Heart right ventricle (tissue), 16 donors: Measurements from ENCODE around the gene PHACTR2. TPM values are rescaled to one million over a fixed set of nuclear protein-coding genes. Genes with fewer than 3 reads are reported as not detected.

Source experiments
- ATAC-seq, 8 donors: fragments of 200-7000 bp; cut with Tn5 transposase; one replicate each; pipeline ENCODE4 v1.9.1; 2020; ENCODE audit warnings: mild to moderate bottlenecking in 8 of 8, moderate library complexity in 8 of 8, moderate number of reproducible peaks in 1 of 8
- DNase-seq, 2 donors: peaks; one replicate each; pipeline ENCODE4 v3.0.0-alpha.2; 2020
- H3K27ac ChIP-seq, 10 donors: fragments of 200-600 bp; sonication (generic) in 2 of 10; one replicate each; pipeline versions ENCODE4 v1.5.0 to v1.8.0; 2020 to 2022; ENCODE audit warnings: mild to moderate bottlenecking in 3 of 10
- H3K27me3 ChIP-seq, 7 donors: fragments of 200-600 bp; one replicate each; pipeline ENCODE4 v1.8.0; 2021 to 2022; ENCODE audit warnings: mild to moderate bottlenecking in 2 of 7
- H3K36me3 ChIP-seq, 9 donors: fragments of 200-600 bp; sonication (generic) in 1 of 9; one replicate each; pipeline versions ENCODE4 v1.5.0 to v1.8.0; 2020 to 2022; ENCODE audit warnings: mild to moderate bottlenecking in 2 of 9
- H3K4me1 ChIP-seq, 9 donors: fragments of 200-600 bp; sonication (generic) in 1 of 9; one replicate each; pipeline versions ENCODE4 v1.5.0 to v1.8.0; 2020 to 2022; ENCODE audit warnings: mild to moderate bottlenecking in 4 of 9
- H3K4me3 ChIP-seq, 10 donors: fragments of 200-600 bp; sonication (generic) in 2 of 10; one replicate each; pipeline versions ENCODE4 v1.5.0 to v1.8.0; 2020 to 2022; ENCODE audit warnings: mild to moderate bottlenecking in 7 of 10, moderate library complexity in 2 of 10
- H3K9me3 ChIP-seq, 11 donors: fragments of 200-600 bp in 10 of 11; sonication (generic) in 2 of 11; one replicate each; pipeline versions ENCODE4 v1.5.0 to v1.8.0; 2013 to 2022; ENCODE audit warnings: mild to moderate bottlenecking in 2 of 11, control low read depth in 1 of 11, moderate library complexity in 1 of 11
- WGBS, 2 donors: extraction: QIAGEN DNeasy Blood & Tissue Kit; methylation state at CpG; one replicate each; pipeline ENCODE4 v1.1.7; 2013; ENCODE audit warnings: inconsistent platforms in 1 of 2; 5-methylcytosine and 5-hydroxymethylcytosine counted together
- intact Hi-C, 10 donors: fragments of 100-400 bp; cut with DNase I; formaldehyde crosslinking; loops; one replicate each; pipeline versions ENCODE4 v1.11.1 to v1.14.2; 2022
- polyA plus RNA-seq, 2 donors: library from polyadenylated mRNA; stranded (reverse); fragments of 200-250 nt; gene quantifications; one replicate each; pipeline ENCODE4 v1.2.3, GENCODE V29; 2013
- total RNA-seq, 10 donors: library from RNA; stranded (reverse); fragmentation: NEBNext Ultra II Directional in 3 of 10; extraction: Animal tissue kit (Norgen Biotek cat#: 25700) in 3 of 10; gene quantifications; one replicate each; pipeline versions ENCODE4 v1.2.1 to v1.2.4, GENCODE V29; 2021 to 2023
- TF ChIP-seq, protein P1 (sequence below), 9 donors: fragments of 200-600 bp; sonication (generic) in 2 of 9; IDR thresholded peaks; one replicate each; pipeline versions ENCODE4 v1.5.0 to v1.8.0; 2021 to 2022; ENCODE audit warnings: antibody characterized with exemption in 9 of 9, mild to moderate bottlenecking in 5 of 9, moderate library complexity in 1 of 9
- donor health status: Arrhythmogenic right ventricular cardiomyopathy.
- donor health status: ischemic (EF 13 %, LVEDD 7.1; RV severe dilation, severe dysfunction).
- donor health status: healthy with polysubstance abuse.
- donor health status: DM: no; HTN: yes; CAD: no.
- donor health status: DM: no; HTN: no; CAD: no.
- donor health status: ischemic (EF 25% LVEDD 6.9; RV normal size, moderate dysfunction).
- donor health status: ischemic (EF 25% LVEDD 5.7; RV mildly dilated, moderate dysfunction).
- donor health status: healthy.
- donor health status: DM: yes; HTN: yes; CAD: no.
- donor health status: Ischemic cardiomyopathy.
- donor health status: ischemic (EF 35%, LVEDD 5.7; RV mildly dilated, moderate dysfunction).
- donor health status: nonischemic (EF 11% LVEDD 7.7; RV severe dilation, severe dysfunction).
- donor health status: DM: yes; HTN: yes; CAD: no.
- donor health status: PGD.
- donor health status: ischemic (EF 29% LVEDD 5.4; RV normal size, mild dysfunction).
- donor health status: nonischemic (EF 23%, LVEDD 6.1; RV moderate dilation, normal function).

Gene PHACTR2
- total and polyA plus RNA-seq, 12 donors: 6.5 to 96.3 (median 70.2) TPM

DNA sequence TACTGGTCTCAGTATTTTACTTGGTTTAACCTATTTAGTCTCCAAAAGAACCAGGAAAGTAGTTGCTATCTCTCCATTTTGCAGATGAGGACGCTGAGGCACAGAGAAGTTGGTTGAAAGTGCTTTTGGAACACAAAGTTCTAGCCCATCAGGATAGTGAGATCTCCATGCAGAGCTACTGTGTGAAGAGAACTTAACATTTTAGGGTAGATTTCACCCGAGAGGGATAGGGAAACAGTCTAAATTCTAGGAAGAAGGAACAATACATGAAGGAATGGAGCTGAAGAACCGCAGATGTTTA is 65.1 kb downstream of the PHACTR2 start:
- Histone ChIP-seq H3K27me3 (no peaks in the 10 kb centered on the region), H3K27ac (peak overlapping the region; percentile 31 to 85 (median 72)), H3K9me3 (no peaks in the 10 kb centered on the region), H3K36me3 (no peaks in the 10 kb centered on the region), H3K4me1 (peaks cover 21 to 96% (median 75%) of the 10 kb centered on the region in 9 donors), H3K4me3 (peak overlapping the region in 2 of 10 donors; percentile 15 to 22)
- TF ChIP-seq, protein P1, sequence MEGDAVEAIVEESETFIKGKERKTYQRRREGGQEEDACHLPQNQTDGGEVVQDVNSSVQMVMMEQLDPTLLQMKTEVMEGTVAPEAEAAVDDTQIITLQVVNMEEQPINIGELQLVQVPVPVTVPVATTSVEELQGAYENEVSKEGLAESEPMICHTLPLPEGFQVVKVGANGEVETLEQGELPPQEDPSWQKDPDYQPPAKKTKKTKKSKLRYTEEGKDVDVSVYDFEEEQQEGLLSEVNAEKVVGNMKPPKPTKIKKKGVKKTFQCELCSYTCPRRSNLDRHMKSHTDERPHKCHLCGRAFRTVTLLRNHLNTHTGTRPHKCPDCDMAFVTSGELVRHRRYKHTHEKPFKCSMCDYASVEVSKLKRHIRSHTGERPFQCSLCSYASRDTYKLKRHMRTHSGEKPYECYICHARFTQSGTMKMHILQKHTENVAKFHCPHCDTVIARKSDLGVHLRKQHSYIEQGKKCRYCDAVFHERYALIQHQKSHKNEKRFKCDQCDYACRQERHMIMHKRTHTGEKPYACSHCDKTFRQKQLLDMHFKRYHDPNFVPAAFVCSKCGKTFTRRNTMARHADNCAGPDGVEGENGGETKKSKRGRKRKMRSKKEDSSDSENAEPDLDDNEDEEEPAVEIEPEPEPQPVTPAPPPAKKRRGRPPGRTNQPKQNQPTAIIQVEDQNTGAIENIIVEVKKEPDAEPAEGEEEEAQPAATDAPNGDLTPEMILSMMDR (IDR thresholded peaks at IDR 0.05): no peak
- intact Hi-C loops: loop anchor here in 2 of 10 donors (5.0 to 10.0 kb wide), 2 partner anchors 48 to 66 kb away; partner anchors contain the start of gene PHACTR2 (in 1 of the 2)
- 46 to 68% methylated on average over 3 of the region's 3 CpGs for WGBS, 2 donors
- DNase-seq (no peak), ATAC-seq (peak in 1 of 8 donors; percentile 15)

DNA sequence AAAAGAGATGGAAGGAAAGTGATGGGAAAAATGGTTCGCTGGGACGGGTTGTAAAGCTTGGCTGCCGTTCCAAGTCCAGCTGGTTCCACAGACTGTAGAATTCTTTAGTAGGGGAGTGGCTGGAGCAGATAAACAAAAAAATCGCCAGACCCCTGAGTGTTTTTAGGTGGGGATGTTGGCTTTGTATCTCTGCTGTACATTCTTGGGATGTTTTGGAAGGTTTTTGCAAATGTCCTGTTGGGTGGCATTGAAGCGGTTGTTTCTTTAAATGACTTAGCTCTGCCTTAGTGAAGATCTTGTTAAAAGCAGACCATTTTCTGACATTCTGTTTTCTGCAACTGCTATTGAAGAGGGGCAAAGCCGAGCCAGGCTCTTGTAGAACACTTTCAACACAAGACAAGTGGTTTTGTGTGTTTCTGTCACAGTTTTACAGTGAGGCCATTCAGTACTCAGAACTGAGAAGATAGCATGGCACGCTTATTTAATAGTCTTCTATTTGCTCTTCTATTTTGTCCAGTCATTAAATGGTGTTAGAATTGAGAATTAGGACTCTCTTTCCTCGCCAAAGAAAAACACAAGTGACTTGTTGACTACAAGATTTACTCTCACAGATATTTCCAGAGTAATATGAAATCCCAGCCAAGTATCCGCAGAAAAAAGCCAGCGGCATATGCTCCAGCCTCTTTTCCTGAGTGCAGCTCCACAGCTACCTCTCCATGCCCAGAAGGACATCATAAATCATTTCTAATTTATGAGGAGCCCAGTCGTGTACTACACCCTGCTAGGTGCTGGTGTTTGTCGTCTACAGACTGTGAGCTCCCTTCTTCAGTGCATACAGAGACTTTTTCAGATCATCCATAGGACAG is 65.8 kb downstream of the PHACTR2 start:
- Histone ChIP-seq H3K27me3 (no peaks in the 10 kb centered on the region), H3K27ac (peak overlapping the region; percentile 31 to 85 (median 72)), H3K4me3 (peak overlapping the region in 4 of 10 donors; percentile 11 to 22 (median 16)), H3K4me1 (peaks cover 21 to 96% (median 75%) of the 10 kb centered on the region in 9 donors), H3K9me3 (no peaks in the 10 kb centered on the region), H3K36me3 (no peaks in the 10 kb centered on the region)
- TF ChIP-seq, protein P1 (IDR thresholded peaks at IDR 0.05): no peak
- ATAC-seq: peak in 6 of 8 donors; percentile 31 to 47 (median 44)
- DNase-seq: peak in 1 of 2 donors; percentile 35
- intact Hi-C loops: loop anchor here in 2 of 10 donors (5.0 to 10.0 kb wide), 2 partner anchors 49 to 66 kb away; partner anchors contain the start of gene PHACTR2 (in 1 of the 2)
- 38 to 39% methylated on average over 12 of the region's 12 CpGs for WGBS, 2 donors

DNA sequence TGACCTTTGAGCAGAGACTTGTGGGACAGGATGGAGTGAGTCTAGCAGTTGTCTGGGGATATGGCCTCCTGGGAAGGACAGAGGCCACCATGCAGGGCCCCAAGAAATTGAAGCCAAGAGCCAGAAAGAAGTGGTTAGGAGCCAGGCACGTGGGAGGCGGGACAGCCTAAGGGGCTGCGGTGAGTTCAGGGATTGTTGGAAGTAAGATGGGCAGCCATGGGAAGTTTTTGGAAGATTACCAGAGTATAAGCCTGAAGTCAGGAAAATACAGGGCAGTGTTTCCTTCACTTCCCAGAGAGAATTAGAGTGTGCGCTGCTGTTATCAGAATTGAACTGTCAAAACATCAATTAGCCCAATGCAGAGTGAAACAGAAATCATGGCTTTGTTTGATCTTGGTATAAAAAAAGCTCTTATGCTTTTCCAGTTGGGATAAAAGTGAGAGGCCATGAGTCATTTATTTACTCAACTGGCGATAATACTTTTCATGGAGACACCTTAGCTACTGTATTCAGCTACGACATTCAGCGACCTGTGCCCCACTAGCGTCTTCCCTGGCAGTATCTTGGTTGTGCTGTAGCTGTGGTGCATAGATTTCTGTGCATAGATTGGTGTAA is 66.9 kb downstream of the PHACTR2 start:
- Histone ChIP-seq H3K4me1 (peaks cover 21 to 93% (median 74%) of the 10 kb centered on the region in 9 donors), H3K4me3 (peak overlapping the region in 2 of 10 donors; percentile 18 to 19), H3K36me3 (peaks cover 0 to 8% (median 0%) of the 10 kb centered on the region in 9 donors), H3K9me3 (no peaks in the 10 kb centered on the region), H3K27ac (peak overlapping the region; percentile 31 to 85 (median 68)), H3K27me3 (no peaks in the 10 kb centered on the region)
- DNase-seq (no peak), ATAC-seq (peak; percentile 4 to 44 (median 38))
- intact Hi-C loops: loop anchor here in 5 of 10 donors (5.0 to 10.0 kb wide), 4 partner anchors 42 to 98 kb away; partner anchors contain the start of genes PHACTR2 (in 3 of the 5) and LTV1 (in 1 of the 5)
- TF ChIP-seq, protein P1 (IDR thresholded peaks at IDR 0.05): no peak
- WGBS, 2 donors: 50 to 54% methylated on average over 8 of the region's 8 CpGs
